HCT116 (cell line): ENCODE results near the gene CAPN3. TPM values are rescaled to one million over a fixed set of nuclear protein-coding genes. Genes with fewer than 3 reads are reported as not detected.

Source experiments
- ATAC-seq: fragments of 200-7000 bp; cut with Tn5 transposase; 2 replicates; pipeline ENCODE4 v1.9.1; 2020; ENCODE audit warnings: mild to moderate bottlenecking, moderate library complexity
- BruUV-seq: library from RNA; stranded (reverse); fragments of 400-500 nt; replicated peaks from 2 replicates; lab custom pipeline; 2021; lab: Mats Ljungman, UMichigan
- CTCF ChIA-PET: fragments of 300-600 bp; sonication (Branson Sonifier 250); formaldehyde crosslinking; loops from one replicate; lab custom pipeline; 2021; ENCODE audit warnings: antibody characterized with exemption; lab: Charles Lee
- POLR2A ChIA-PET: fragments of 300-600, 350-600 bp; sonication (Branson Sonifier 250); formaldehyde crosslinking; loops from one replicate; lab custom pipeline; 2021; ENCODE audit warnings: antibody characterized with exemption; lab: Charles Lee
- RAD21 ChIA-PET, 2 experiments: fragments of 300-600 bp; sonication (Branson Sonifier 250); formaldehyde crosslinking; loops; one replicate each; lab custom pipeline; 2023; ENCODE audit warnings: low total read pairs in 2 of 2; ENCODE audit not compliant: uncharacterized antibody in 2 of 2, unreplicated experiment in 2 of 2, low non-redundant PET in 1 of 2; lab: Charles Lee
- DNase-seq: peaks from one replicate; pipeline ENCODE4 v3.0.0-alpha.2; 2010; ENCODE audit warnings: low read depth, low spot score
- H2AFZ ChIP-seq: fragments of 200-600 bp; shearing (Covaris generic), sonication (generic); 2 replicates; pipeline ENCODE4 v1.6.1; 2017; ENCODE audit warnings: low read depth, mixed run types, mixed read lengths, antibody characterized with exemption, low read length; ENCODE audit not compliant: poor library complexity, severe bottlenecking
- H3K27ac ChIP-seq: 2 replicates; pipeline ENCODE4 v1.5.1; 2012; ENCODE audit warnings: low read depth, low read length
- H3K27me3 ChIP-seq: fragments of 200-600 bp; sonication (generic); 2 replicates; pipeline ENCODE4 v1.6.1; 2016; ENCODE audit warnings: mixed run types, low read length, mixed read lengths; ENCODE audit not compliant: insufficient read depth
- H3K36me3 ChIP-seq, 2 experiments: fragments of 200-500 bp in 1 of 2; fragments of 200-600 bp in 1 of 2; sonication (Bioruptor generic) in 1 of 2; sonication (generic) in 1 of 2; 2 replicates each; pipeline versions ENCODE4 v1.5.1 to v1.6.1; 2014 to 2016; ENCODE audit warnings: low read length in 2 of 2, inconsistent platforms in 1 of 2, mixed read lengths in 1 of 2, mixed run types in 1 of 2; ENCODE audit not compliant: insufficient read depth in 2 of 2, control insufficient read depth in 1 of 2
- H3K4me1 ChIP-seq, 2 experiments: fragments of 200-600 bp in 1 of 2; sonication (generic) in 1 of 2; 2 replicates each; pipeline versions ENCODE4 v1.5.1 to v1.6.1; 2012 to 2017; ENCODE audit warnings: low read length in 2 of 2, inconsistent platforms in 1 of 2, mild to moderate bottlenecking in 1 of 2, mixed read lengths in 1 of 2, mixed run types in 1 of 2, moderate library complexity in 1 of 2; ENCODE audit not compliant: insufficient read depth in 2 of 2, control insufficient read depth in 1 of 2
- H3K4me2 ChIP-seq: fragments of 200-600 bp; sonication (generic); 2 replicates; pipeline ENCODE4 v1.6.1; 2017; ENCODE audit warnings: mixed run types, low read length, mixed read lengths
- H3K4me3 ChIP-seq, 2 experiments: fragments of 200-600 bp in 1 of 2; sonication (generic) in 1 of 2; replicated peaks in 1 of 2; 2 replicates each; pipeline ENCODE4 v1.5.1; 2011 to 2016; ENCODE audit warnings: low read length in 2 of 2, control low read depth in 1 of 2, low read depth in 1 of 2, mild to moderate bottlenecking in 1 of 2, mixed read lengths in 1 of 2, mixed run types in 1 of 2
- H3K79me2 ChIP-seq: fragments of 200-600 bp; sonication (generic); 2 replicates; pipeline ENCODE4 v1.6.1; 2017; ENCODE audit warnings: mild to moderate bottlenecking, mixed run types, low read length, moderate library complexity, mixed read lengths; ENCODE audit not compliant: insufficient read depth
- H3K9ac ChIP-seq: fragments of 200-600 bp; sonication (generic); 2 replicates; pipeline ENCODE4 v1.6.1; 2016; ENCODE audit warnings: low read length, mixed read lengths
- H3K9me2 ChIP-seq: fragments of 200-600 bp; sonication (generic), shearing (Covaris generic); 2 replicates; pipeline ENCODE4 v1.6.1; 2017; ENCODE audit warnings: mixed run types, mild to moderate bottlenecking, moderate library complexity; ENCODE audit not compliant: insufficient read depth
- H3K9me3 ChIP-seq, 2 experiments: fragments of 200-500 bp in 1 of 2; fragments of 200-600 bp in 1 of 2; sonication (Bioruptor generic) in 1 of 2; sonication (generic) in 1 of 2; 2 replicates each; pipeline ENCODE4 v1.6.1; 2014 to 2017; ENCODE audit warnings: low read length in 2 of 2, mixed read lengths in 2 of 2, inconsistent platforms in 1 of 2, low read depth in 1 of 2, mild to moderate bottlenecking in 1 of 2, mixed run types in 1 of 2, moderate library complexity in 1 of 2; ENCODE audit not compliant: control insufficient read depth in 1 of 2, insufficient read depth in 1 of 2
- H4K20me1 ChIP-seq: fragments of 200-600 bp; sonication (generic), shearing (Covaris generic); 2 replicates; pipeline ENCODE4 v1.6.1; 2017; ENCODE audit warnings: mixed run types, mild to moderate bottlenecking, moderate library complexity; ENCODE audit not compliant: insufficient read depth
- EZH2phosphoT487 ChIP-seq: fragments of 200-600 bp; IDR thresholded peaks from 2 replicates; pipeline ENCODE4 v1.6.1; 2018; ENCODE audit warnings: antibody characterized with exemption, borderline replicate concordance
- FOSL1 ChIP-seq: IDR thresholded peaks from 2 replicates; pipeline ENCODE4 v1.6.1; 2012; ENCODE audit warnings: low read depth
- POLR2AphosphoS5 ChIP-seq: IDR thresholded peaks from 2 replicates; pipeline ENCODE4 v1.6.1; 2011; ENCODE audit warnings: mild to moderate bottlenecking, low read depth, low read length, moderate library complexity
- SIN3A ChIP-seq: IDR thresholded peaks from 2 replicates; pipeline ENCODE4 v1.6.1; 2012; ENCODE audit warnings: low read depth
- SP1 ChIP-seq: IDR thresholded peaks from 2 replicates; pipeline ENCODE4 v1.6.1; 2012; ENCODE audit warnings: low read depth
- SRF ChIP-seq: IDR thresholded peaks from 2 replicates; pipeline ENCODE4 v1.6.1; 2012; ENCODE audit warnings: low read depth
- TCF7L2 ChIP-seq: IDR thresholded peaks from 2 replicates; pipeline ENCODE4 v1.7.0; 2011; ENCODE audit warnings: borderline replicate concordance, inconsistent platforms; ENCODE audit not compliant: insufficient read depth, insufficient read length; ENCODE audit errors: extremely low read depth
- ZFX ChIP-seq: fragments of 450-650 bp; IDR thresholded peaks from 2 replicates; pipeline ENCODE4 v1.6.1; 2017
- intact Hi-C: fragments of 100-400 bp; cut with micrococcal nuclease; formaldehyde crosslinking; loops from 2 replicates; pipeline ENCODE4 v1.10.0; 2022
- total RNA-seq: library from RNA; stranded (reverse); gene quantifications from one replicate; pipeline ENCODE4 v1.2.1, GENCODE V29; 2021; ENCODE audit not compliant: unreplicated experiment
- TF ChIP-seq, protein P1 (sequence below): IDR thresholded peaks from 2 replicates; pipeline ENCODE4 v1.6.1; 2012
- TF ChIP-seq, protein P2 (sequence below): IDR thresholded peaks from 2 replicates; pipeline ENCODE4 v1.6.1; 2012
- TF ChIP-seq, protein P3 (sequence below), 3 experiments: fragments of 200-600 bp in 1 of 3; sonication (generic) in 1 of 3; IDR thresholded peaks in 2 of 3; conservative IDR thresholded peaks in 1 of 3; 2 replicates each; pipeline ENCODE4 v1.5.1; 2012 to 2017; ENCODE audit warnings: low read depth in 2 of 3, low read length in 2 of 3, antibody characterized with exemption in 1 of 3, borderline replicate concordance in 1 of 3, control low read depth in 1 of 3, mild to moderate bottlenecking in 1 of 3, mixed read lengths in 1 of 3, mixed run types in 1 of 3, moderate library complexity in 1 of 3; ENCODE audit not compliant: insufficient read depth in 1 of 3

Gene CAPN3
- total RNA-seq, 1 experiment from 2014 or later = 1.8 TPM

DNA sequence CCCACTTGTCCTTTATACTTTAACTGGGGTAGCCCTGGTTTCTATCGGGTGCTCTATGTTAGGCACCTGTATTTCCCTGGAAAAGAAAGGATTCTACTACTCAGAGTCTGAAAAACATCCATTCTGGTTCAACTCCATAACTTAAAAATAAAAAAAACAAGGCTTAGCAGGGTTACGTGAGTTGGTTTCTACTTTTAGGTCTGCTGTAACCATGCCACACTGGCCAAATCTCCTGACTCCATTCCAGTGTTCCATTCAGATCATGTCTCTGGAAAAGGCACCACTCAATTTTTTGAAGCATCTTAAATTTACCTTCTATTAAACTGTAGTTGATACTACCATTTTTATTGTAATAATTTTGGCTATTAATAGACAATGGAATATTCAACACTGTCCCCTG, 62.1 kb downstream of the CAPN3 start:
- no TSS peak for BruUV-seq
- ChIA-PET RAD21 (no interaction called here), POLR2A (no interaction called here), CTCF (no interaction called here)
- Histone ChIP-seq H3K4me1 (no peaks in the 10 kb centered on the region), H3K36me3 (peaks cover 16 to 35% of the 10 kb centered on the region in 2 experiments), H3K27me3 (no peaks in the 10 kb centered on the region), H3K9me2 (no peaks in the 10 kb centered on the region), H3K9ac (no peak overlapping the region), H4K20me1 (no peaks in the 10 kb centered on the region), H3K4me2 (no peak overlapping the region), H3K27ac (no peak overlapping the region), H3K4me3 (no peak overlapping the region), H3K9me3 (no peaks in the 10 kb centered on the region), H3K79me2 (no peaks in the 10 kb centered on the region), H2AFZ (no peak overlapping the region)
- intact Hi-C loops = no loop called here
- ATAC-seq (no peak), DNase-seq (no peak)
- no peak for TF ChIP-seq TCF7L2
- TF ChIP-seq SIN3A = no peak
- no peak for TF ChIP-seq POLR2AphosphoS5
- TF ChIP-seq, protein P1, sequence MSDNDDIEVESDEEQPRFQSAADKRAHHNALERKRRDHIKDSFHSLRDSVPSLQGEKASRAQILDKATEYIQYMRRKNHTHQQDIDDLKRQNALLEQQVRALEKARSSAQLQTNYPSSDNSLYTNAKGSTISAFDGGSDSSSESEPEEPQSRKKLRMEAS = no peak
- no peak for TF ChIP-seq EZH2phosphoT487
- TF ChIP-seq ZFX = no peak
- no peak for TF ChIP-seq SP1
- no peak for TF ChIP-seq FOSL1
- TF ChIP-seq, protein P2, sequence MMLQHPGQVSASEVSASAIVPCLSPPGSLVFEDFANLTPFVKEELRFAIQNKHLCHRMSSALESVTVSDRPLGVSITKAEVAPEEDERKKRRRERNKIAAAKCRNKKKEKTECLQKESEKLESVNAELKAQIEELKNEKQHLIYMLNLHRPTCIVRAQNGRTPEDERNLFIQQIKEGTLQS = no peak
- no peak for TF ChIP-seq SRF
- TF ChIP-seq, protein P3, sequence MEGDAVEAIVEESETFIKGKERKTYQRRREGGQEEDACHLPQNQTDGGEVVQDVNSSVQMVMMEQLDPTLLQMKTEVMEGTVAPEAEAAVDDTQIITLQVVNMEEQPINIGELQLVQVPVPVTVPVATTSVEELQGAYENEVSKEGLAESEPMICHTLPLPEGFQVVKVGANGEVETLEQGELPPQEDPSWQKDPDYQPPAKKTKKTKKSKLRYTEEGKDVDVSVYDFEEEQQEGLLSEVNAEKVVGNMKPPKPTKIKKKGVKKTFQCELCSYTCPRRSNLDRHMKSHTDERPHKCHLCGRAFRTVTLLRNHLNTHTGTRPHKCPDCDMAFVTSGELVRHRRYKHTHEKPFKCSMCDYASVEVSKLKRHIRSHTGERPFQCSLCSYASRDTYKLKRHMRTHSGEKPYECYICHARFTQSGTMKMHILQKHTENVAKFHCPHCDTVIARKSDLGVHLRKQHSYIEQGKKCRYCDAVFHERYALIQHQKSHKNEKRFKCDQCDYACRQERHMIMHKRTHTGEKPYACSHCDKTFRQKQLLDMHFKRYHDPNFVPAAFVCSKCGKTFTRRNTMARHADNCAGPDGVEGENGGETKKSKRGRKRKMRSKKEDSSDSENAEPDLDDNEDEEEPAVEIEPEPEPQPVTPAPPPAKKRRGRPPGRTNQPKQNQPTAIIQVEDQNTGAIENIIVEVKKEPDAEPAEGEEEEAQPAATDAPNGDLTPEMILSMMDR (IDR thresholded peaks at IDR 0.05 in 2 of 3, conservative IDR thresholded peaks at IDR 0.05 in 1 of 3; ENCODE audit: borderline replicate concordance in 1 of 3, insufficient read depth in 1 of 3, low read depth in 2 of 3, low read length in 2 of 3) = no peak
